ENCODE measurements around the gene HHIP. TPM values are rescaled to one million over a fixed set of nuclear protein-coding genes. Genes with fewer than 3 reads are reported as not detected.

Gene HHIP
- polyA plus RNA-seq, 3 donors from 2014 or later: not detected

DNA sequence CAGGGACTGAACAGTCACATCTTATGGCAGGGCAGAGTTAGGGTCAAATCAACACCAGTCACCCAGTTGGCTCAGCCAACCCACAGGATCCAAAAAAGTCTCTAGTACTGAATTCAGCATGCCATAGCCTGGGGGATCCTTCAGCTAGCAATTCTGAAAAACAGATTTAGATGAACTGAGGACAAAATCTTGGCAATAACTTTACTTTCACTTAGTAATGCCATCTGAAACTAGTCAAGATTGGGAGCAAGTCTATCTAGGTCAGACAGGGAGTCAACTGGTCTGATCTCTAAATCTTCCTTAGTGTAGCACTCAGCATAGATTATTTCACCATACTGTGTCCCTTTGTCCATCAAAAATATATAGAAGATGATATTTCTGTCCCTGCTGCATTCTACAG lies 76.0 kb downstream of the HHIP start:
- DNase-seq: no peak
- H3K36me3 Mint-ChIP-seq: no peaks in the 10 kb centered on the region
- no peak overlapping the region for H3K4me3 Mint-ChIP-seq
- no peaks in the 10 kb centered on the region for H3K4me1 Mint-ChIP-seq
- H3K27ac Mint-ChIP-seq: no peak overlapping the region
- peaks cover 0 to 1% (median 0%) of the 10 kb centered on the region in 3 donors for H3K27me3 Mint-ChIP-seq (ENCODE audit: low read depth in 3 of 3)
- peaks cover 0 to 3% (median 0%) of the 10 kb centered on the region in 6 donors for H3K9me3 Mint-ChIP-seq

DNA sequence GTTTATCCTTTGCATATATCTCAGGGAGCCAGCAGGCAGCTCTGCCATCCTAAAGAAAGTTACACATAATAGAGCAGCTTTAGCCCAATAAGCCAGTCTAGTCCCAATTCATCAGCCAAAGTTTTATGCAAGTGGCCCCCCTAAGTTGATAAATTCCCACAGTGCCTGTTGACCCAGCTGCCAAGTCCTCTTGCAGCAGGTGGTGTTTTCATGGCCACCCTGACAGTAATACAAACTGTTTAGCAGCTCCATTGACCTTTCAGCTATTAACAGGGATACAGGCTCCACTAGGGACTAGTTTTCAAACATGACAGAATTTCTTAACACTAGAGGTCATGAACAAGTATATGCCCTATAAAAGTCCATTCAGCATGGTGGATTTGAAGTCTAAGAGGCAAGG lies 77.5 kb downstream of the HHIP start:
- Mint-ChIP-seq H3K27me3 (ENCODE audit: low read depth in 3 of 3) (peaks cover 0 to 1% (median 0%) of the 10 kb centered on the region in 3 donors), H3K4me3 (no peak overlapping the region), H3K36me3 (no peaks in the 10 kb centered on the region), H3K9me3 (peaks cover 0 to 3% (median 0%) of the 10 kb centered on the region in 6 donors), H3K4me1 (no peaks in the 10 kb centered on the region), H3K27ac (no peak overlapping the region)
- DNase-seq: no peak

DNA sequence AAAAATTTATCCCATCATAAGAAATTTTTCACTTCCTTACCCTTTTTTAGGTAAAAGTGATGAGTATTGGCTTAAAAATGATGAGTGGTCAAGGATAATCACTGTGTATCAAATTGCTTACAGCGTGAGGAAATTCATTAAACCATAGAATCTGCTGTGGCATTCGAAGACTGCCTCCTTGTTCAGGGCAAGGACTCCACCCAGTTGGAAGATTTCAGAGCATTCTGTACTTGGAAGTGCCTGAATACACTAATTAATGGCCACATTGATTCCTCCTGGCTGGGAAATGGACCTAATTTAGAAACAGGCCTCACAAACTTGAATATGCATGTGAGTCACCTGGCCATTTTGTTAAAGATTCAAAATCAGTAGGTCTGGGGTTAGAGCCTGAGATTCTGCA lies 83.2 kb downstream of the HHIP start:
- no peak overlapping the region for H3K4me3 Mint-ChIP-seq
- H3K36me3 Mint-ChIP-seq: no peaks in the 10 kb centered on the region
- H3K9me3 Mint-ChIP-seq: peaks cover 0 to 5% (median 0%) of the 10 kb centered on the region in 6 donors
- DNase-seq: no peak
- no peak overlapping the region for H3K27ac Mint-ChIP-seq
- peaks cover 0 to 1% (median 0%) of the 10 kb centered on the region in 3 donors for H3K27me3 Mint-ChIP-seq (ENCODE audit: low read depth in 3 of 3)
- H3K4me1 Mint-ChIP-seq: no peaks in the 10 kb centered on the region

DNA sequence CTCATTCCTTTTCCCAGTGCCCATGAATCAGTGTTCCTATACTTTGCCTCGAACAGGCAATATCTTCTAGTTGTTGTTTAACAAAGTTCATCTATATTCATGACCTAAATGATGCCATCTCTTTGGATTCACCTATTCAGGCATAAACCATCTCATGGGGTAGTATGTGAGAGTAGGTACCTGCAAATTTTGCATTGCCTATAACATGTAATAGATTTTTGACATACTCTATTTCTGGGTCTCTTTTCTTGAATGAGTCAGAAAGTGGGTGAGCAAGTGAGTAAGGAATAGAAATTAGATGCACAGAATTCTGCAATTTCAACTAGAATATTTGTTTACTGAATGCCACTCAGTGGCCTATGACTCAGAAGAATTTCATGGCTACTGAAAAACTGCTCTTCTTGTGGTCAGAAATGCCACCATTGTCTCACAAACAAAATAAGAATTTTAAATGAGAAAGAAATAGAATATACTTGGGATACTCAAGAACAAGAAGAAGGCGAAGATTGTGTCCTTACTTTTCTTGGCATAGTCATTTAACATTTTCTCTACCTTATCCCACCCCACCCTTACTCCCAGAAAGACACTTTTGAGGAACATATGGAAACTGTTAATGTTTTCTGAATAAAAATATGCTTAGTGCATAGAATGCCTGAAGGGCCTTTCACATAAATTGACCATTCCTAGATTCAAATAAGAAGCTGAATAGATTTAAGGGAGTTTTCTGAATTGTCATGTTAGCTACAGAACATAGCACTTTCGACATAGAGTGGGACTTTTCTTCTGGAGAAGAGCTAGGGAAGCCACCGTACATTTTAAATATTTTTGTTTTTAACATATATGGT lies 86.8 kb downstream of the HHIP start:
- Mint-ChIP-seq H3K36me3 (no peaks in the 10 kb centered on the region), H3K4me1 (no peaks in the 10 kb centered on the region), H3K9me3 (peaks cover 0 to 7% (median 0%) of the 10 kb centered on the region in 6 donors), H3K27me3 (ENCODE audit: low read depth in 3 of 3) (no peaks in the 10 kb centered on the region), H3K4me3 (no peak overlapping the region), H3K27ac (no peak overlapping the region)
- no peak for DNase-seq

DNA sequence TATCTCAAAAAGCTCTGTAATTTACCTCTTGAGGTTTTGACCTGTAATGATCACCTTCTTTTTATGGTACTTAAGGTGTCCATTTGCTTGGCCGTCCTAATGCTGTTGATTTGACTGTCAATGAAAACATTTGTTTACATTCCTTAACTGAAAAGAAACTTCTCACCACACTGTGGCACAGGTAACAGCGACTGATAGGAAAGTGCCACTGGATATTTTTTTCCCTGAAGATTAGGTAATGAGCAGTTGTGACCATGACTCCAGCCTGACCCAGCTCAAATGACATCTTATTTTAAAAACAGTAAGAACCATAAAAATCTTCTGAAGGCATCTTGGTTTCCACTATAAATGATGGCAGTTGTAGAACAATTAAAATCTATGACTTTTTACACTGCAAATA lies 87.6 kb downstream of the HHIP start:
- Mint-ChIP-seq H3K9me3 (peaks cover 0 to 5% (median 0%) of the 10 kb centered on the region in 6 donors), H3K27me3 (ENCODE audit: low read depth in 3 of 3) (no peaks in the 10 kb centered on the region), H3K36me3 (no peaks in the 10 kb centered on the region), H3K27ac (no peak overlapping the region), H3K4me3 (no peak overlapping the region), H3K4me1 (no peaks in the 10 kb centered on the region)
- no peak for DNase-seq

DNA sequence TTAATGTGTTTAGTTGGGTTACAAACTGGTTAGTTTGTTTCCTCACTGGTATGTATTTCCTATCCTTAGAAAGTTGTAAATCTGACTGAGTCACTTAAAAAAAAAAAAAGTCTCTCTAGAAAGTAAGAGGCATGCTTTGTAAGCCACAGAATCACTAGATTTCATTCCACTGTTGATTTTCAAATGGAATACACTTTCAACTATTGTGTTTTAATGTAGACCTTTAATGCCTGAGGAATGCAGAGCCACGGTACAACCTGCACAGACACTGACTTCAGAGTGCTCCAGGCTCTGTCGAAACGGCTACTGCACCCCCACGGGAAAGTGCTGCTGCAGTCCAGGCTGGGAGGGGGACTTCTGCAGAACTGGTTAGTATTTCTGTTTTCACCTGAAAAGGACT lies 88.6 kb downstream of the HHIP start:
- Mint-ChIP-seq H3K27me3 (ENCODE audit: low read depth in 3 of 3) (no peaks in the 10 kb centered on the region), H3K36me3 (no peaks in the 10 kb centered on the region), H3K9me3 (peaks cover 0 to 2% (median 0%) of the 10 kb centered on the region in 6 donors), H3K4me1 (no peaks in the 10 kb centered on the region), H3K27ac (no peak overlapping the region), H3K4me3 (no peak overlapping the region)
- no peak for DNase-seq

DNA sequence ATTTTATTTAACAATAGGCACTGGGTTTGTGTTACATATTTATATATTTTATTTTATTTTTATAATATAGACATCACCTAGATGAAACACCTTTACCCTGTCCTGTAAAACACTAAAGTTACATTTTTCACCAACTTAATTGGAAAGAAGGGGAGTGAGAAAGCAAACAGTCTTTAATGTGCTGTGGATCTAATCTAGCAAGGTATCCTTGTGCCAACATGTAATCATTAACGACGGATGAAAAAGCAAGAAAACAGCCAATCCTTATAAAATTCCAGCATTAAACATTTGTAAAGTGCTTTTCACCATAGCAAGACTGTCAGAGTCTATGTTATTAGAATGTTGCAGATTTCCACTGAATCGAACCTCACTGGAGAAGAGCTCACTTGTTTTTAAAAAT lies 92.7 kb downstream of the HHIP start:
- Mint-ChIP-seq H3K27me3 (ENCODE audit: low read depth in 3 of 3) (no peaks in the 10 kb centered on the region), H3K4me1 (no peaks in the 10 kb centered on the region), H3K9me3 (peaks cover 0 to 2% (median 0%) of the 10 kb centered on the region in 6 donors), H3K4me3 (no peak overlapping the region), H3K36me3 (no peaks in the 10 kb centered on the region), H3K27ac (no peak overlapping the region)
- DNase-seq: no peak

DNA sequence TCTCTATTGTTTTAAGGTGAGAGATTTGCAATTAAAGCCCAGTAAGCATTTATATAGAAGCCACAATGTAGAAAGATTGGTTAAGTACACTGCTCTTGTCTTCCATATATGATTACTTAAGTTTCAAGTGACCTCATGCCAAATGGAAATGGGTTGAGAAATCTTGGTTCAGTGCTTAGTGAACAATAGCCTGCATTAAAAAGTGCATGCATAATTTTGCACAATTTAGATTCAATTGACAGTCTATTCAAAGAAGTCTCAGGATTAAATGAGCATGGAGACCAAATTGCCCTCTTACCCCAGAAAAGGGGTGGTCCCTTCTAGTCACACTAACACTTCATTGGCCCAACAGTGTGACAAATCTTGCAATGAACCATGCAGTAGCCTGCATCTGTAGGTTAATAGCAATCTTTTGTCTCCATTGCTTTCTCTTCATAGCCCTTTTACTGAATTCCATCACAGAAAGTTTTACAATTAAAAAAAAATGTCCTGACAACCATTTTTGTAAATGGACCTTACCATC lies 93.6 kb downstream of the HHIP start:
- Mint-ChIP-seq H3K9me3 (peaks cover 0 to 2% (median 0%) of the 10 kb centered on the region in 6 donors), H3K27ac (no peak overlapping the region)

DNA sequence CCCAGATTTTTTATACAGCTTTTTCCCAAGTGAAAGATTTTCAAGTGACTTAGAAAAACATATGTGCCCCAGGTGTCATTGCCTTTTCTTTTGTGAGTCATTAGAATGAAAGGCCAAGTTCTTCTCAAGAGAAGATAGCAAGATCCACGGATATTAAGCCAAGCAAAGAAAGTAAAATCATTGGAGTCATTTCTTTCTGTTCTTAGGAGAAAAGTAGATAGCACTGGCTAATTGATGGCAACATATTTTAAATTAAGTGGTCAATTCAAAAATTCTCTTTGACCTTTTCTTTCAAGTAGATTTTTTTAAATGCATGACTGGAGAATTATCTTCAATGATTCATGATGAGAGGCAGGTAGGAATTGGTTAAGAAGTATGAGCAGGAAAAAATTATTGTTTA lies 94.4 kb downstream of the HHIP start:
- no peaks in the 10 kb centered on the region for H3K4me1 Mint-ChIP-seq
- no peak overlapping the region for H3K27ac Mint-ChIP-seq

More for the DNA sequence above, 93.6 kb downstream of the HHIP start:
- Mint-ChIP-seq H3K27me3 (ENCODE audit: low read depth in 3 of 3) (no peaks in the 10 kb centered on the region), H3K4me1 (no peaks in the 10 kb centered on the region), H3K4me3 (no peak overlapping the region), H3K36me3 (no peaks in the 10 kb centered on the region)
- DNase-seq: no peak

DNA sequence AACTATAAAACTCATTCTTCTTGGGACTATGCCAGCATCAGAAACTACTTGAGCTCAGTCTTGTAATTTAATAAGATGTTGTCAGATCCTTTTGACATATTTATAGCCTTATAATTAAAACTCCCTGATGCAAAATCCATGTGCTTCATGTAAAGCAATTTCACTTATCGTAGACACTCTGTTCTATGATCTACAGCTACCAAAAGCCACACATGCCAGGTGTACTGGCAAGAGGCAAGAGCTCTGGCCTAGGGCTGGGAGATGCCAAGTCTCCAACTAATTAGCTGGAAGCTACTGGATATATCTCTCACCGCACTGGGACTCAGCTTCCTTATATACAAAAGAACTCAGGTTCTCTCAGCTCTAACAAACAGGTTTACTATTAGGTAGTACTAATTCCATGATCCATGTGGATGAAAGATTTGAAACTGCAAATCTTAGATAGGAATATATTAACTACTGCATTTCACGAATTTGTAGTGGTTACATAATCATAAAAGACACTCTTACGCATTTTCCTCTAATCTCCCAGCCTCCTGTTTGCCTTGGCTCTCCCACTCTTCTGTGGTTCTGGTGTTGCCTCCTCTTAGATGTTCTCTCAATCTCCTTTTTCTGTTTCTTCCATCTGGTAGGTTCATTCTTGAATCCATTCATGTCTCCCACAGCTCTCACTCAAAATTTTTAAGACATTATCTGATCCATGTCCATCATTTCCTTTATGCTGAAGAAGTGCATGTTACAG lies 103.0 kb downstream of the HHIP start:
- no peak overlapping the region for H3K27ac Mint-ChIP-seq
- peaks cover 0 to 1% (median 0%) of the 10 kb centered on the region in 3 donors for H3K27me3 Mint-ChIP-seq (ENCODE audit: low read depth in 3 of 3)
- peaks cover 0 to 6% (median 5%) of the 10 kb centered on the region in 6 donors for H3K9me3 Mint-ChIP-seq
- no peaks in the 10 kb centered on the region for H3K36me3 Mint-ChIP-seq
- no peak for DNase-seq
- no peaks in the 10 kb centered on the region for H3K4me1 Mint-ChIP-seq
- no peak overlapping the region for H3K4me3 Mint-ChIP-seq

More for the DNA sequence above, 94.4 kb downstream of the HHIP start:
- H3K9me3 Mint-ChIP-seq: peaks cover 0 to 2% (median 0%) of the 10 kb centered on the region in 6 donors
- no peak for DNase-seq
- no peaks in the 10 kb centered on the region for H3K27me3 Mint-ChIP-seq (ENCODE audit: low read depth in 3 of 3)
- no peak overlapping the region for H3K4me3 Mint-ChIP-seq
- no peaks in the 10 kb centered on the region for H3K36me3 Mint-ChIP-seq

DNA sequence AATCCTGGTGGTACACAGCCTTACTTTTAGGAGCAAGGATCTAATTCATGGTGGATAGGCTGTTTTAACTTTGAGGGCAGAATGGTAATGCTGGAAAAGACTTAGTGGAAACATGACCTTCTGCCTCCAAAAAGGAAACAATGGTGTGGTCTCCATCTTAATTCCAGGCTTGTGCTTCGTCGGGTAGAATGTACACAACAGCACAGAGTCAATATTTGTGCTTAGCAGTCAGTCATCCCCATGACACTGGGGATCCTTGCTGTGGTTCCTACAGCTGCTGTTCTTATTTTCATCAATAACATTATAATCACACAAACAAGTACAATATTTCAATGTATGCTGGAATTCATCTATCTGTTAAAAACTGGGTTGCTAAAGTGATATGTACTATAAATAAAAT lies 104.4 kb downstream of the HHIP start:
- H3K4me3 Mint-ChIP-seq: no peak overlapping the region
- H3K4me1 Mint-ChIP-seq: no peaks in the 10 kb centered on the region
- H3K36me3 Mint-ChIP-seq: no peaks in the 10 kb centered on the region
- peaks cover 0 to 6% (median 5%) of the 10 kb centered on the region in 6 donors for H3K9me3 Mint-ChIP-seq
- peaks cover 0 to 1% (median 0%) of the 10 kb centered on the region in 3 donors for H3K27me3 Mint-ChIP-seq (ENCODE audit: low read depth in 3 of 3)
- no peak for DNase-seq
- no peak overlapping the region for H3K27ac Mint-ChIP-seq

DNA sequence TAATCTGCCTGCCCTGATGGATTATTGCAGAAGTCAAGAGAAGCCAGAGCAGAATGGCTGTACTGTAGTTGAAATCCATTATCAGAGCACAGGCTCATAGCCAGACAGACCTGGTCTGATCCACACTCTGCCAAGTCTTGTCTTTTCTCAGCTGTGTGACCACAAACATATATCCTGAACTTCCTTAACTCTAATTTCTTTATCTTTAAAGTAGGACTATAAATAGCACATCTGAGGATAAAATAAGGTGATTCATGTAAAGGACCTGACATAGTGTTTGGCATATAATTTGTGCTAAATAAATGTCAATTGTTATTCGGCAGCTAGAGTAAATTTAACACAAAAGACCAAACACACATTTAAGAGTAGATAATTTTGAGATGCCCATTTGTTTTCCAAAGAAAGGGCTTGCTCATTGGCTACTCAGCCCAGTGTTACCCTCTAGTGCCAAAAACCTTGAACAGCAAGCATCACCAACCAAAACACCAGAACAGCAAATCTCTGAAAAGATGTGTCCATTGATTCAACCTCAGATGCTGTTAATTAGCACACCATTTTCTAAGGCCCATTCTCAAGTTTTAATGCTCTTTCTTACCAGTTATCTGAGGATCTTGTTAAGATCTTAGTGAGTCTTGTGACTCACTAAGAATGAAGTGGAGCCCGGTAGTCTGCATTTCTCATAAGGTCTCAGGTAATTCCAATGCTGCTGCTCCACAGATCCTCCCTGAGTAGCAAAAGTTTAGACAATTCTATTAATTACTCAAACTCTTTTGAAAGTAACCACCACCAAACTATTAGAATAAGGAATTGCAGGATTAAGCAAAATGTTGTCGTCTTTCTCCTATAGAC lies 108.8 kb downstream of the HHIP start:
- no peak overlapping the region for H3K4me3 Mint-ChIP-seq
- DNase-seq: no peak
- no peaks in the 10 kb centered on the region for H3K4me1 Mint-ChIP-seq

DNA sequence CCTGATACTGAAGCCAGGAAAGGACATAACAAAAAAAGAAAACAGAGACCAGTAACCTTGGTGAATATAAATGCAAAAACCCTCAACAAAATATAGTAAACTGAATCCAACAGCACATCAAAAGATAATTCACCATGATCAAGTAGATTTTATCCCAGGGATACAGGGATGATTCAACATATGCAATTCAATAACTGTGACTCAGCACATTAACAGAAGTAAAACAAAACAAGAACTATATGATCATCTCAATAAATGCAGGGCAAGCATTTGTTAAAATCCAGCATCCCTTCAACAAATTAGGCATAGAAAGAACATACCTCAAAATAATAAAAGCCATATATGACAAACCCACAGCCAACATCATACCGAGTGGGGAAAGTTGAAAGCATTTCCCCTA lies 112.0 kb downstream of the HHIP start:
- Mint-ChIP-seq H3K4me1 (no peaks in the 10 kb centered on the region), H3K27ac (no peak overlapping the region), H3K9me3 (peaks cover 0 to 8% (median 5%) of the 10 kb centered on the region in 6 donors), H3K36me3 (no peaks in the 10 kb centered on the region), H3K4me3 (no peak overlapping the region), H3K27me3 (ENCODE audit: low read depth in 3 of 3) (peaks cover 0 to 3% (median 2%) of the 10 kb centered on the region in 3 donors)
- DNase-seq: no peak

More for the DNA sequence above, 108.8 kb downstream of the HHIP start:
- no peak overlapping the region for H3K27ac Mint-ChIP-seq
- no peaks in the 10 kb centered on the region for H3K36me3 Mint-ChIP-seq
- peaks cover 0 to 3% (median 1%) of the 10 kb centered on the region in 3 donors for H3K27me3 Mint-ChIP-seq (ENCODE audit: low read depth in 3 of 3)
- H3K9me3 Mint-ChIP-seq: peaks cover 0 to 9% (median 3%) of the 10 kb centered on the region in 6 donors

Measured in immature natural killer cell (primary cell).